Dedifferentiated amniotic fluid mesenchymal stem cell (primary cell): ENCODE data around the gene OTP.

Experiments used
- DNase-seq: peaks from one replicate; pipeline ENCODE4 v3.0.0-alpha.2; 2016; ENCODE audit errors: extremely low spot score

OTP gene

DNA sequence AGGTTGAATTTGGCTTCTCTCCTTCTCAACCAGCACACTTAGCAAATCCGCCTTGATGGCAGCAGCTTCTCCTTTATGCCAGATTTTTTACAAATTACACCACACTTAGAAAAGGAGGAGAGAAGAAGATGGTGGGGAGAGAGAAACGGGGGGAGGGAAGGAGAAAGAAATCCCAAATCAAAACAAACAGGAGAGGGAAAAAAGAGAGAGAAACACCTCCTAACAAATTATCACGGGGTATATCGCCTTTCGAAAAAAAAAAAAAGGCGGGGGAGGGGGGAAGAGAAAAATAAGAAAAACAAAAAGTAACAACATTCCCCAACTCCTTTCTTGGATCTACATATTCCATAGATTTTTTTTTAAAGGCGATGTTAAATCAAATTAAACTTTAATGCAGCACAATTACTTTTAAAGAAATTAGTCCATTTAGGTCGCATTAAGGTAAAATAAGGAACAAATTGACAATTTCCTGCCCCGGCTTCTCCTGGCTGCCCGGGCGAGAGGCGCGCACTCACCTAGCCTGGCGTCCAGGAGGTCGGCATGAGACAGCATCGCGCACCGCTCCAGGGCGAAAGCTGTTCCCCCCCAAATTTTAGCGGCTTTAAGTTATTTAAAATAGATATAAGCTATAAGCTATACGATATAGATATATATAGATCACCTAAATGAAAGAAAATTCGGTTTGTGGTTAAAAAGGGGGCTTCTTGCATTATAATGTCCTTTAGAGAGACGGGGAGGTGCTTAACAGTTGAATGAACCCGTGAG is at the start of gene OTP:
TSS of gene OTP (minus strand) at position 716 of the 765 bp plus-strand sequence. CDS start at position 552, 164 bp downstream.
- no peak for DNase-seq

- no peak for DNase-seq
These were observed 44.7 kb upstream of the OTP start for GRCh38 chr5:77683171-77683732.

DNA sequence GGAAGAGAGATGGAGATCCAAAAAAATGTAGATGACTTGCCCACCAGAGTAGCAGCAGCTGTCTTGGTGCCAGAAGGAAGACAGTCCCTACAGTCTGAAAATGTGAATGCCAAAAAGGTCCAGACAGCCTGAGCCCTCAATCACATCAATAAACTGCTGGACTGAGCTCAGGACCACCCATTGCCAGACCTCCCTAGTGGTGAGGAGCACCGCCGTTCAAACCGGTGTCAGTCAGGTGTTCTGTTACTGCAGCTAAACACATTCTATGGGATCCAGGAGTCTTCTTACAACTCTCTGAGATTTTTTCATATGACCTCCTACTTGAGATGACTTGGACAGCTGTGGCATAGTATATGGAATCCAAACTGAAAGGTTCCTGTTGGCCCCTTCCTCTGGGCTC is 32.0 kb upstream of the OTP start:
- DNase-seq = no peak

DNA sequence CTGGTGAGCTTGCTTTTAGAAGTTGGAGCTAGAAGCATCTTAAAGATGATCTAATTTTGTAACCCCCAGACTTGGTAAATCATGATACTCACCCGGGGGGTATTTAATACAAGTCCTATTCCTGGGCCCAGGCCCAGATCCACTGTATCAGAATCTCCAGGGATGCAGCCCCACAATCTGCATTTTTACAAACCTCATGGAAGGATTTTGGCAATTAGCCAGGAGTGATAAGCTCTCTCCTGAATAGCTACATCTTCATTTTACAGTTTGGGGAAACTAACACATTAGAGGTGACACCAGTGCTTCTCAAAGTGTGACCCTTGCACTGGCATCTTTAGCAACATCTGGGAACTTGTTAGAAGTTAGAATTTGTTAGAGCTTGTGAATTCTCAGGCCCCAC is 31.2 kb upstream of the OTP start:
- no peak for DNase-seq

GRCh38 chr5:77663090-77663863 is 24.8 kb upstream of the OTP start:
- no peak for DNase-seq

- no peak for DNase-seq
These were observed 24.1 kb upstream of the OTP start for GRCh38 chr5:77662635-77663034.

- DNase-seq = no peak
These were observed 20.1 kb upstream of the OTP start for GRCh38 chr5:77658662-77659061.

DNA sequence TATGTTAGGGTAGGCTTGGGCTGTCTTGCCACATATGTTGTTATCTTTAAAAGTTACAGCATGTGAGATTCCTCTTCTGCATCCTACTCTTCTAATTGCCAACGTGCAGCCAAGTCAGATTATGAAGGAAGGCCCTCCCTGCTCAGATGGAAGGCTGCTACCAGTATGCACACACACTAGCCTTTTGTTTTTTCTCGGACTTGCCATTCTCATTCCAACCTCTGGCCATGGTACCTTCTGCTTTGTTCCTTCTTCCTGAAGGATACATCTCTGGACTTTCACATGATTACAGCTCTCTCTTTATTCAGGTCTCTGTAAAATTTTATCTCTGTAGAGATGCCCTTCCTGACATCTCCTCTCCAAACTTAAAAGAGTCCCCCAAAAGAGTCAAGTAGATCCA is 12.8 kb upstream of the OTP start:
- DNase-seq = no peak

DNA sequence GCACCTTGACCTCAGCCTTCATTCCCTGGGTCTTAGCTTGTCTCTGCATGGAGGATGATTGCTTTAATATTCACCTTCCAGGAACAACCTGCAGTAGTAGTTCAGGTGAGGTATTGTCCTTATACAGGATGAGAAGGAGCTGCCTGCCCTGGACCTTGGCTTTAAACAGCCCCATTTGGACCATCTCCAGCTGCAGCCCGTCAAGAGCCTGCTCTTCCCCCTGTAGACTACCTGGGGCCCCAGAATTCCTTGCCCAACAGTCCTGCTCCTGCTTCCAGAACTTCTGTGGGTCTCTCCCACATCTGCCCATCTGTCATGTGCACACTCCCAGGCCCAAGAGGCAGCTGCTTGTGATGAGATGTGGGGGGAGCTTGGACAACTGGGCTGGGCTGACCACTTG is 12.2 kb upstream of the OTP start:
- DNase-seq = no peak

- DNase-seq = no peak
These were observed 11.3 kb upstream of the OTP start for GRCh38 chr5:77649776-77650175.

GRCh38 chr5:77645995-77646639 is 7.6 kb upstream of the OTP start:
- no peak for DNase-seq

DNA sequence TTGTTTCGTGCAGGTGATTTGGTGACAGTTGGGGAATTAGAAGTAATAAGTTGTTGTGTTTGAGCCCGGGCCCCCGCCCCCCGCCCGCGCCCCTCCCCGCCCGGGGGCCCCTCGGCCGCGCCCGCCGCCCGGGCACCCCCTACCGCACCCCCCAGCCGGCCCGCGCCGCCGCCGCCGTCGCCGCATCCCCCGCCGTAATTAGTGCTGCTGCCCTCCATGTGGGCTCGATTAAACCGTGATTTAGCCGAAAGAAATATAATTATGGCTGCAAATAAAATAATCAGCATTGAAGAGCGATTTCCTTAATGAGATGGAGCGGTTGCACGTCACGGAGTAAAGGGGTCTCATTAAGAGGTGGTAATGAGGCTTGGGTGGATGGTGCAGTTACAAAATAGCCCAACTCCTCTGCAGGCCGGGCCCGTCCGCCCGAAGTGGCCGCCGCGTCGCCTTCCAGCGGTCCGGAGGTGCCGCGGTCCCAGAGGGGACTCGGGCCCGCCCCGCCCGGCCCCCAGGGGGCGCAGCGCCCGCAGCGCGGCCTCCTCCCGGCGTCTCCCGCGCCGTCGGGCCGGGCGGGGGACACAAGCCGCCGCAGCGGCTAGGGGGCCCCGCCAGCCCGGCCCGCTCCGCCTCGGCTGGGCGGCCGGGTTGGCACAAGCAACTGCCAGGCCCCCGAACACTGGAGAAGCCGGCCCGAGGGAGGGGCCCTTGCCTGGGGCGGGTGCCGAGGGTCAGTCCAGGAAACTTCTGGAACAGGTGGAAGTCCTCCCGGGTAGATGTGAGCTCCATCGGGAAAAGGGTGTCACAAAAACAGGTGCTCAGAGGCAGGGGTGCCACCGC is 6.9 kb upstream of the OTP start:
- no peak for DNase-seq

- DNase-seq = no peak
These were observed 6.1 kb upstream of the OTP start for GRCh38 chr5:77644371-77645157.

GRCh38 chr5:77643654-77644370 is 5.3 kb upstream of the OTP start:
- no peak for DNase-seq

DNA sequence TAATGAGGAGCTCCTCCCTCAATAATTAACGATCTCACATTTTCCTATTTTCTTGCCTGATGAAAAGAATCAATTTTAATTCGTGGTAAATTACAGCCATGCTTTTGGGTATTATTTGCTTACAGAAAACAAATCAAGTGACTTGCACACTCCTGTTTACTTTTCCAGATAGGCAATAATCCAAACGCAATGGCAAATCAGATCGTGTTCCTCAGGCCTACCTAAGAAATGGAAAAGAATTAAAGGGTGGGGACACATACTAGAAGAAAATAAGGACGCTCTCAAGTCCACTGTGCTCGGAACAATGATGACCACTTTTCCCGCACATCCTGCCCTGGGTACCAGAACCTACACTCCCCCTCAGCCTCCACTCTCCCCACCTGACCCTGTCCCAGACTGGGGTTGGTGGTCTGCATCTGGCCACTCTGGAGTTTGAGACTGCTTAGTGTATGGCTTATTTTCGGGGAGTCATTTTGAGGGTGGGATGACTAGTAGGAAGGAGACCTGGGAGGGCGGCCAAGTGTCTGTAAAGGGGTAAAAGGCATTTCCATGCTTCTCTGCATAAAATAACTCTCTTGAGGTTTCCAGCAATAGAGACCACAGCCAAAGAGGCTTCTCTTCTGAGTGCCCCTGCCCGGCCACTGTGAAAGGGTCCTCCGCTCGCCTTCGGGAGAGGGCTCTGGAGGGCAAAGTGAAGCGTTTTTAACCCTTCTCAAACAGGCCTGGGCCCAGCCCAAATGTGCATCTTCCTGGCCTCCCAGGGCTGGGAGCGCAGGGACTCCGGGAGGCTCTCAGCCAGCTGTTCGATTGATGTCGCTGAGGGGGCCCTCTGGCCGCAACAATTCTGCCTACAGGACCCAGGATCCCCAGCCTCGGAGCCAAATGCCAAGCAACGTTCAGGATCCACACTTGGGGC is 4.5 kb upstream of the OTP start:
- DNase-seq = no peak

- DNase-seq = no peak
These were observed 3.6 kb upstream of the OTP start for GRCh38 chr5:77641963-77642737.

DNA sequence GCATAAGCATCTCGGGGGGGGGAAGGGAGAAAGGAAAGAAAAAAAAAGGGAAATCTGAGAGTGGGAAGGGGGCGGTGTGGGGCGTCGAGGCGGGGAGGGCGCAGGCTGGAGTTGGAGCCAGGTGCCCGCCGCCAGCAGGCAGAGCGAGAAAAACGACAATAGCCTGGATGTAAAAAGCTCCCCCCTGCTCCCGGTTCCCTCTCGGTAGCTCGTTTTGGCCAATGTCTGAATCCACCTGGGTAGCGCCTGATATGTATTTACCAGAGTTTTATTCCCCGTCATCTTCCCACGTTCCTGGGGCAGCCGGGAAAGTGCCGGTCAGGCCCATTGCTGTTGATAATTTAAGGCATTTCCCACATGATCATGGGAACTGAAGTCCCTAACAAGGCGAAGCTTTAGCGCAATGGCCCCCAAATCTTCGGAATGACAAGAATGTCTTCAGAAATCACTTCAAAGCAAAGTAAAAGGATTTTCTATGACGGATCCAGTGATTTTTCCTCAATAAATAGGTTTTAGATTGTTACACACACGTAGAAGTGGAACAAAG is 3.0 kb upstream of the OTP start:
- DNase-seq = no peak
